ENCODE measurements around the gene NTNG2.
A peak's percentile ranks its signal among the peaks of the same experiment; 100 is the strongest.

The NTNG2 gene

GRCh38 chr9:132146575-132146974, 15.3 kb upstream of the NTNG2 start:
- DNase-seq (ENCODE audit: low spot score): no peak

DNA sequence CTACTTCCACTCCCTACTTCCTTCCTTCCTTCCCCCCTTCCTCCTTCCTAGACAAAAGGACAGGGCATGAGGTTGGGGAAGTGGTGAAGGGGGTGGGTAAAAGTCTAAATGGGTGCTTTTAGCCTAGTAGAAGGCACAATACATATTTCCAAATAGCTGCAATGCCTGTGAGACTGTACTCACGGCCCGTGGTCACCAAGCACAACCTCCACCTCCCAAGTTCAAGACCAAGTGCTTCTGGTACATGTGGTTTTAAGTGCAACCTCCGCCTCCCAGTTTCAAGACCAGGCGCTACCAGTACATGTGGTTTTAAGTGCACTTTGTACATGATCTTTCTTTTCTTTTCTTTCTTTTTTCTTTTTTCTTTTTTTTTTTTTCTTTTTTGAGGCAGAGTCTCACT, 14.5 kb upstream of the NTNG2 start:
- DNase-seq (ENCODE audit: low spot score): no peak

DNA sequence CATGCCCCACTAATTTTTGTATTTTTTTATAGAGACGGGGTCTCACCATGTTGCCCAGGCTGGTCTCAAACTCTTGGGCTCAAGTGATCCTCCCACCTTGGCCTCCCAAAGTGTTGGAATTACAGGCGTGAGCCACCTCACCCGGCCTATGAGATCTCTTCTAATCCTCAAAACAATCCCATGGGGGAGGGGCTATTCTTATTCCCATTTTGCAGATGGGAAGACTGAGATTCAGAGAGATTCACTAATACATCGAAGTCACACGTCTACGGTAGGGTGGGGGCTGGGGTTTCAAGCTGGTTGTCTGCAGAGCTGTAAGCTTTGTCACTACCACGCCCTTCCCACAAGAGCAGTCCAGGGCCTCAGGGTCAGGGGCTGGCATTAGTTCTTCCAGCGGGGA, 14.0 kb upstream of the NTNG2 start:
- DNase-seq (ENCODE audit: low spot score): no peak

GRCh38 chr9:132150256-132150655, 11.6 kb upstream of the NTNG2 start:
- DNase-seq (ENCODE audit: low spot score): no peak

DNA sequence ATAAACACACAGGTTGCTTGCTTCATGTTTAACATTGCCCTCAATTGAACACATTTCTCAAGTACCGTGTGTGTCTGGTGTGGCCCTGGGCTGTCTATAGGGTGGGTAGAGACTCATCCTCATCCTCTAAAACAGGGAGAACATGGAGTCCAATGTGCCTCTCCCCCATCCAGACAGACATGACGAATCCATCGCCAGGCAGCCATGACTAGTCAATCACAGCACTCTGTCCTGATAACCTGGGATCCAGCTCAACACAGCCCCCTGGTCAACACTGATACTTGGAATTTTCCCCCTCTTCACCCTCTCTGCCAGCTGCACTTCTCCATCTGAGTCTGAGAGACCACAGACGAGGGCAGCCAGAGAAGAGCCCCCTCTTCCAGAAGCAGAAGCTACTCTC, 10.7 kb upstream of the NTNG2 start:
- DNase-seq (ENCODE audit: low spot score): no peak

DNA sequence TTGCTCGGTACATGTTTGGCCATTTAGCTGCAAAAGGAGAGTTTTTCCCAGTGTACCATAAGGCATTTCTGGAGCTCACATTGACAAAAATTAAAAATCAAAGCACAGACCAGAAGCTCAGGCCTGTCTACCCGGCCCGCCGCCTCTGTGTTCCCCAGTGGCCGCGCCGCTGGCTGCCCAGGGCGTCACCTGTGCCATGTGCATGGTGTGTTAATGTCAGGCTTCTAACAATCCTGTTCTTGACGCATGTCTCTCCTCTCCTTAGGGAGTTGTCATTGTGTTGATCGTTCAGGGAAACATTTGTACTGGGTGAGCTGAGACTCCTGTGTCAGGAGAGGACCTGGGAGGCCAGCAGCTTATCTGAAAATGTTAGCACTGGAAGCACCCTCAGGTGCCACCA, 9.6 kb upstream of the NTNG2 start:
- DNase-seq (ENCODE audit: low spot score): no peak

DNA sequence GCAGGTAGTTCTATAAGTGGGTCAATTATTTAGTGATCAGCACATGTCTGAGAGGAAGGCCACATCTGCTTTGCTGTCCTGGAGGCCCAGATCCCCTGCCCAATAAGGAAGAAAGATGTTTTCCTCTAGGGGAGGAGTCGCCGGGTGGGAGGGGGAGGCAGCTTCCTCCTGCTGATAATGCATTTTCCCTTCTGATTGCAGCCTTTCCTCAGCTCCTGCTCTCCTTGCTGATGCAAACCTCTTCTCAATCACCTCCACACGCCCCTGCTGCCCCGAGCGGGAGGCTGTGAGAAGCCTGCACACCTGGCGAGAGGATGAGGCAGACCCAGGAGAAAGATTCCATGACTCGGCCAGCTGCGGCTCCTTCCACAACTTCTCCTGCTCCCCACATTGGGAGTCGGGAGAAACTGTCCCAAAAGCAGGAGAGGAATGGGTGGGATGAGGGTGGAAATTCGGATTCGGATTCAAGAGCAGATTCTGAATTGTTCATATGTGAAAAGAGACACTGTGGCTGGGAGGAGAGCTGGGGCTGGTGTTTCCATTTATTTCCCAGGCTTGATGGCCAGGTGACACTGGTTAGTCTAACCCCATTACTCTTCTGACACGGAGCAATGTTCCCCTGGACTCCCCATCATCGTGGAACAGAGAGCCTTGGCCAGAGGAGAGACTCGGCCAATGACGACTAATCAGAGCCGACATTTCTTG, 6.8 kb upstream of the NTNG2 start:
- DNase-seq (ENCODE audit: low spot score): no peak

DNA sequence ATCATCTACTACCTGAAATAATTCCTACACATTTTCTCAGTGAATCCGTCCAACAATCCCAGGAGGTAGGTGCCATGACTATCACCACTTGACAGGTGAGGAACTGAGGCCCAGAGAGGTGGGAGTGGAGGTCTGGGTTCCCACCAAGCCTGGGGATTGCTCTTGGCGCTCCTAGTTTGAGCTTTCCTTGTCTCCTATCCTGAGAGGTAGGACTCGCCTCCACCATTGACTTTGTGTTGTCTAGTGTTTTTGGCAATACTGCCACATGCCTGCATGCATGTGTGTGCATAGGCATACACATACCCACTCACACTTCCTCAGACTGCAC, 6.3 kb upstream of the NTNG2 start:
- DNase-seq (ENCODE audit: low spot score): no peak

GRCh38 chr9:132156262-132156661, 5.6 kb upstream of the NTNG2 start:
- DNase-seq (ENCODE audit: low spot score): no peak

DNA sequence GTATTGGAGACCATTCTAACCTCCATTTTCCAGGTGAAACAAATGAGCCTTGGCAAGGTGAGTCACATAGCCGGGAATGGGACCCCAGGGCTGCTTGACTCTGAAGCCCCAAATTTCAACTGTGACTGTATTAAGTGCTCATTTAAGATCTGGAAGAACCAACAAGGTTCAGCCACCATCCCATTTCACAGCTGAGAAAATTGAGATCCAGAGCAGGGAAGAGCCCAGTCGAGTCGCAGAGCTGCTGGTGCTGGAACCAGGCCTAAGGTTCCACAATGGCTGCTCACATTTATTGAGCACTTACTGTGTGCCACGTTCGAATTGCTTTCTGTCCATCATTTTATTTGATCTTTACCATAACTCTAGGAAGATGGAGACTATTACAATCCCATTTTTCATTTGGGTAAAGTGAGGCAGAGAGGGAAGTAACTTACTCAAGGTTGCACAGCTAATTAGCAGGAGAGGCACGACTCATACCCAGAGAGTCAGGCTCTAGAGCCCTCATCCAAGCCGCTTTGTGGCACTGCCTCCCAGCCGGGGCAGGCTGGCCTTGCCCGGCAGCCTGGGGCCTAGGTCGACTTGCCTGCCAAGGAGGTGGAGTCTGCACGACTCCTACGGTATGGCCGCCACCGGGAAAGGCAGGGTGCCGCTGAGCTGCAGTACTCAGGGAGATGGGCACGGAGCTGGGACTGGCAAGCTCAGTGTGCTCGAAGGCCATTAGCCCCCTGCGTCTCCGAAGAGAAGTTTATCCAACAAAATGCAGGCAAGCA, 4.3 kb upstream of the NTNG2 start:
- no peak for DNase-seq (ENCODE audit: low spot score)

- peak; percentile 66 for DNase-seq (ENCODE audit: low spot score)
Measured at GRCh38 chr9:132160802-132161742, 786 bp upstream of the NTNG2 start.

GRCh38 chr9:132162764-132163456, 1.1 kb downstream of the NTNG2 start:
- DNase-seq (ENCODE audit: low spot score): no peak

DNA sequence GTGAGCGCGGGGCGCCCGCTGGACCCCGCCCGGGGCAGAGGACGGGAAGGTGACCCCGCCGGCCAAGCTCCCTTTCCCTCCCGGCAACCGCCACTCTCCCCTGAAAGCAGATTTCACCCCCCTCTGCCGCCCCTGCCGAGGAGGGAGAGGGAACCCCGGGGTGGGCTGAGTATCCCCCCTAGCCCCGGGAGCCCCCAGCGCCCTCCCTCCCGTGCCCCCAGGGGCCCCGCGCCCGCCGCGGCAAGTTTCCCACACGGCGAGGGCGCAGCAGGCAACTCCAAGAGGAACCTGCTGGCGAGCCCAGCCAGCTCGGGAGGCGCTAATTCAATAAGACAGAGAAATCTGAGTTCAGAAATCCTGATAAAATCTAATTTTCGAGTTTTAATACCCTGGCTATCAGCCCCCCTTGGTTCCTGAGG, 1.6 kb downstream of the NTNG2 start:
- DNase-seq (ENCODE audit: low spot score): no peak

DNA sequence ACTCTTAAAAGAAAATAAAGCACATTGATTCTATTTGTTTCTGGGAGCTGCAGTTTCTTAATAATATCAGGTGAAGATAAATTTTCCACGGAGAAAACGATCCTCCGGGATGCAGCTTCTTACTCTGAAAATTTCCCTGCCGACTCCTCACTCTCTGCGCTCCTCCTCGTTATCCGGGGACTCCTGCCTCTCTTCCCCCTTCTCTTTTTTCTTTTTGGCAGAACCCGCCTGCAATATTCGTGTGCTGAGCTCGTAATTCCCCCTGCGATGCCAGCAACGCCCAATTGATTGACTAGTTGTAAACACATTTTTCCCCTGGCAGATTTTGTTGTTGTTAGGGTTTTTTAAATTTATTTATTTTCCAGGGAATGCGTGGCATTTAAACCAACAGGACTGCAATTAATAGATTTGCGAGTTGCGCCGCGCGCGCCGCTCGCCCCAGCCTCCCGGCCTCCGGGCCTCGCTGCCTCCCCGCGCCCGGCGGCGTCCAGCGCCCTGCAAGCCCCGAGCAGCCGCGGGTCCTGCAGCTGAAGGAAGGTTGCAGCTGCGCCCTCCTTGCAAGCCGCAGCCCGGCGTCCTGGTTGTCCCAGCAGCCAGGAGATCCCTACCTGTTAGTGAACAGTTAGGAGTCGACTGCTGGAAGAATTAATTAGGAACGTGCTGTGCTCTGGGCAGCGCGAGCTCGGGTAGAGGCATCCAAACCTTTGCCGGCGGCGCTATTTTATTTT, 2.2 kb downstream of the NTNG2 start:
- DNase-seq (ENCODE audit: low spot score): no peak

GRCh38 chr9:132164604-132165362, 2.9 kb downstream of the NTNG2 start:
- DNase-seq (ENCODE audit: low spot score): no peak

DNA sequence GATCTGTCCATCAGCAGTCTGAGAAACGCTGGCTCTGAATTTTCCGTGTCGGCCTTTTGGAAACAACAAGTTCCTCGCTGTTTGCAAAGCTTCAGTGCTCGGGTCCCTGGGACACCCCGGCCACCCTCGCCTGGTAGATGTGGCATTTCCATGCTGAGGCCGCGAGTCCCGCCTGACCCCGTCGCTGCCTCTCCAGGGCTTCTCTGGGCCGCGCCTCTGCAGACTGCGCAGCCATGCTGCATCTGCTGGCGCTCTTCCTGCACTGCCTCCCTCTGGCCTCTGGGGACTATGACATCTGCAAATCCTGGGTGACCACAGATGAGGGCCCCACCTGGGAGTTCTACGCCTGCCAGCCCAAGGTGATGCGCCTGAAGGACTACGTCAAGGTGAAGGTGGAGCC, 4.7 kb downstream of the NTNG2 start:
- no peak for DNase-seq (ENCODE audit: low spot score)

DNA sequence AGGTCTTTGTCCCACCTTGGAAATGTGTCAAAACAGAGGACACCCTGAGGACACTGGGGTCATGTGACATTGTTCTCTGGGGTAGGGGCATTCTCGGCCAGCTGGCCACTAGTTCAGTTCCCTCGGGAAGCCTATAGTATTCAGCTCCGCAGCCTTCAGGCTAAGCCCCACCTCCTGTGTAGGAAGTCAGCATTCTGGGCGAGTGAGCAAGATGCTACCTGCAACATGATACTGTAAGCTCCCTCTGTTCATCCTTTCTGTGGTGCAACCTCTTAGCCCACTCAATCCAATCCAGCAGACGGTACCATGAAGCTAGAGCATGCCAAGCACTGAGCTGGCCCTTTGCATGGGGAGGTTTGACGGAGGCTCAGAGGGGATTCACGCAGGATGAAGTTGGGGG, 5.3 kb downstream of the NTNG2 start:
- no peak for DNase-seq (ENCODE audit: low spot score)

GRCh38 chr9:132168347-132168746, 6.5 kb downstream of the NTNG2 start:
- DNase-seq (ENCODE audit: low spot score): no peak

DNA sequence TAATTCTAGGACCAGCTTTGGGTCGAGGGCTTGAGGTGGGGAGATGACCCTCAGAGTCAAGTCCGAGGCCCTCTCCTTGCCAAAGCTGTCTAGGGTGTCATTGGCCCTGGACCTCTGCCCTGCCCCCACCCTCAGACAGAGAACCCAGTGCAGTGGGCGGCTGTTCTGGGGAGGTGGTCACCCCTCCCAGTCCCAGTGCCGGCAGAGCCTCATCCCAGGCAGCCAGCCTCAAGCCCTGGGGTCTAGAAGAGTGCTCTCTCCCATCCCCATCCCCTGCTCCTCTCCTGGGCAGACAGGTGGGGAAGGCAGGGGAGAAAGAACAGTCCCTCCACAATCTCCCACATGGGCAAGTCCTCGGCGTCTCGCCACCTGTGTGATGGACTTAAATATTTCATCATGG, 7.0 kb downstream of the NTNG2 start:
- no peak for DNase-seq (ENCODE audit: low spot score)

DNA sequence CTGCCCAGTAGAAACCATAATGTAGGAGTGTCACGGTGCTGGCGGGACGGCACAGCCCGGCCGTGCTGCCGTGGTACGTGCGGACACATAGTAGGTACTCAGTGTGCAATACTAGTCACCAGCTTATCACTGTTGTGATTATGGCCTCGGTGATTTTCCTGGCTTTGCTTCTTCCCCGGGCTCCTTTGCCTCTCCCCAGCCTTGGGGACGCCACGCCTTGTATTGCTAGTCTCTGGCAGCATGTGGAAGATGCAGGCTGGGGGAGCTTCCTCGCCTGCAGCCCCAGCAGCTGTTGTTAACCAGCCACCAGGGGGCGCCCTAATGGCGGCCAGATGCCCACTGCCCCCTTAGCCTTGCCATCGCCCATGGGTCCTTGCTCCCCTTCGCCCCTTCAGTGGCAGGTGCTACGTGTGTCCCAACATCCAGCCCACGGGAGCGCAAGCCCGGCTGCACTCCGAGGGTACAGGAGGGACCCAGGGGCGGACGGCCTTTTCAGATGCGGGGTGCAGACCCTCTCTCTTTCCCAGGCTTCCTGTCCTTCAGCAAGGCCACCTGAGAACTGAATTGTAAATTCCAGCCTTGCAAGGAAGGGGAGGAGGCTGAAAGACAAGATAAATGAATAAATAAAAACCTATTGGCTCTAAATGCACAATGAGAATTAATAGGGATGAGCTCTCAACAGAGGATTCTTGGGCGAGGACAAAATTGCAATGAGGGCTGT, 8.0 kb downstream of the NTNG2 start:
- peak; percentile 52 for DNase-seq (ENCODE audit: low spot score)
